WTC11 (cell line): ENCODE data around the gene PPFIBP1. TPM values are rescaled to one million over a fixed set of nuclear protein-coding genes. Genes with fewer than 3 reads are reported as not detected.

Experiments used
- ATAC-seq: fragments of 200-7000 bp; cut with Tn5 transposase; 2 replicates; pipeline ENCODE4 v1.10.0; 2021; ENCODE audit warnings: mild to moderate bottlenecking, moderate library complexity
- CTCF ChIA-PET: fragments of 300-600 bp; sonication (Branson Sonifier 250); formaldehyde crosslinking; loops from one replicate; lab custom pipeline; 2021; ENCODE audit warnings: antibody characterized with exemption; lab: Charles Lee
- POLR2A ChIA-PET: fragments of 350-600 bp; sonication (Branson Sonifier 250); formaldehyde crosslinking; loops from one replicate; lab custom pipeline; 2021; ENCODE audit warnings: antibody characterized with exemption; lab: Charles Lee
- DNase-seq: peaks from one replicate; pipeline ENCODE4 v3.0.0; 2021; ENCODE audit warnings: low spot score
- H3K27ac Mint-ChIP-seq: 2 replicates; pipeline ENCODE4 v1.8.0; 2021; ENCODE audit warnings: mixed read lengths
- H3K27me3 Mint-ChIP-seq: 2 replicates; pipeline ENCODE4 v1.8.0; 2021; ENCODE audit warnings: low read depth, mild to moderate bottlenecking, moderate library complexity, mixed read lengths
- H3K36me3 Mint-ChIP-seq: 2 replicates; pipeline ENCODE4 v1.8.0; 2021; ENCODE audit warnings: mixed read lengths
- H3K4me1 Mint-ChIP-seq: 2 replicates; pipeline ENCODE4 v1.8.0; 2022; ENCODE audit warnings: mixed read lengths
- H3K4me3 Mint-ChIP-seq: 2 replicates; pipeline ENCODE4 v1.8.0; 2021; ENCODE audit warnings: mild to moderate bottlenecking, moderate library complexity, mixed read lengths
- H3K9me3 Mint-ChIP-seq: 2 replicates; pipeline ENCODE4 v1.8.0; 2021; ENCODE audit warnings: mixed read lengths
- ESRRA ChIP-seq: sonication (generic); formaldehyde crosslinking; IDR thresholded peaks from 2 replicates; pipeline ENCODE4 v1.8.1; 2022; ENCODE audit warnings: mild to moderate bottlenecking, missing genetic modification reagents, borderline replicate concordance
- GABPB1 ChIP-seq: sonication (generic); formaldehyde crosslinking; IDR thresholded peaks from 2 replicates; pipeline ENCODE4 v1.8.1; 2023; ENCODE audit warnings: mild to moderate bottlenecking, missing genetic modification reagents
- GRHL2 ChIP-seq: fragments of 250-450 bp; sonication (Bioruptor Pico); IDR thresholded peaks from 2 replicates; pipeline ENCODE4 v1.8.0; 2022; ENCODE audit warnings: mild to moderate bottlenecking, moderate library complexity; ENCODE audit not compliant: insufficient replicate concordance, severe bottlenecking
- HMGA2 ChIP-seq: fragments of 250-450 bp; sonication (Bioruptor Pico); IDR thresholded peaks from 2 replicates; pipeline ENCODE4 v1.4.0; 2021; ENCODE audit warnings: mild to moderate bottlenecking, moderate library complexity
- IRF2 ChIP-seq: sonication (generic); formaldehyde crosslinking; IDR thresholded peaks from 2 replicates; pipeline ENCODE4 v1.8.0; 2022; ENCODE audit warnings: low read depth, missing genetic modification reagents, borderline replicate concordance
- NR3C1 ChIP-seq: sonication (generic); formaldehyde crosslinking; conservative IDR thresholded peaks from 2 replicates; pipeline ENCODE4 v1.8.1; 2023; ENCODE audit warnings: low read depth, mild to moderate bottlenecking, missing genetic modification reagents
- RELA ChIP-seq: sonication (generic); formaldehyde crosslinking; IDR thresholded peaks from 2 replicates; pipeline ENCODE4 v1.8.1; 2022; ENCODE audit warnings: missing genetic modification reagents, mild to moderate bottlenecking, borderline replicate concordance
- TEAD1 ChIP-seq: sonication (generic); formaldehyde crosslinking; IDR thresholded peaks from 2 replicates; pipeline ENCODE4 v1.8.0; 2022; ENCODE audit warnings: mild to moderate bottlenecking, missing genetic modification reagents
- TEAD4 ChIP-seq: sonication (generic); formaldehyde crosslinking; IDR thresholded peaks from 2 replicates; pipeline ENCODE4 v1.8.0; 2022; ENCODE audit warnings: mild to moderate bottlenecking, missing genetic modification reagents
- ZNF219 ChIP-seq: sonication (generic); formaldehyde crosslinking; IDR thresholded peaks from 2 replicates; pipeline ENCODE4 v1.8.0; 2023; ENCODE audit warnings: missing genetic modification reagents, mild to moderate bottlenecking, borderline replicate concordance
- ZNF232 ChIP-seq: sonication (generic); formaldehyde crosslinking; IDR thresholded peaks from 2 replicates; pipeline ENCODE4 v1.8.0; 2022; ENCODE audit warnings: mild to moderate bottlenecking, missing genetic modification reagents
- total RNA-seq: library from RNA; stranded (reverse); gene quantifications from 3 replicates; pipeline ENCODE4 v1.2.3, GENCODE V29; 2021
- TF ChIP-seq, protein P1 (sequence below): sonication (generic); formaldehyde crosslinking; IDR thresholded peaks from 2 replicates; pipeline ENCODE4 v1.8.1; 2023; ENCODE audit warnings: mild to moderate bottlenecking, moderate library complexity, missing genetic modification reagents
- TF ChIP-seq, protein P2 (sequence below): fragments of 250-450 bp; sonication (Bioruptor Pico); IDR thresholded peaks from 2 replicates; pipeline ENCODE4 v2.1.2; 2022; ENCODE audit warnings: mild to moderate bottlenecking, moderate library complexity
- TF ChIP-seq, protein P3 (sequence below): sonication (generic); formaldehyde crosslinking; IDR thresholded peaks from 2 replicates; pipeline ENCODE4 v1.8.1; 2022; ENCODE audit warnings: missing genetic modification reagents, borderline replicate concordance
- TF ChIP-seq, protein P4 (sequence below): sonication (generic); formaldehyde crosslinking; IDR thresholded peaks from 2 replicates; pipeline ENCODE4 v1.8.1; 2023; ENCODE audit warnings: mild to moderate bottlenecking, missing genetic modification reagents, moderate library complexity
- TF ChIP-seq, protein P5 (sequence below): fragments of 250-450 bp; sonication (Bioruptor Pico); conservative IDR thresholded peaks from 2 replicates; pipeline ENCODE4 v1.9.0; 2021; ENCODE audit warnings: mild to moderate bottlenecking
- TF ChIP-seq, protein P6 (sequence below): sonication (generic); formaldehyde crosslinking; IDR thresholded peaks from 2 replicates; pipeline ENCODE4 v1.8.0; 2022; ENCODE audit warnings: mild to moderate bottlenecking, missing genetic modification reagents

The PPFIBP1 gene
- total RNA-seq, 1 experiment from 2014 or later, result 27.7 TPM

DNA sequence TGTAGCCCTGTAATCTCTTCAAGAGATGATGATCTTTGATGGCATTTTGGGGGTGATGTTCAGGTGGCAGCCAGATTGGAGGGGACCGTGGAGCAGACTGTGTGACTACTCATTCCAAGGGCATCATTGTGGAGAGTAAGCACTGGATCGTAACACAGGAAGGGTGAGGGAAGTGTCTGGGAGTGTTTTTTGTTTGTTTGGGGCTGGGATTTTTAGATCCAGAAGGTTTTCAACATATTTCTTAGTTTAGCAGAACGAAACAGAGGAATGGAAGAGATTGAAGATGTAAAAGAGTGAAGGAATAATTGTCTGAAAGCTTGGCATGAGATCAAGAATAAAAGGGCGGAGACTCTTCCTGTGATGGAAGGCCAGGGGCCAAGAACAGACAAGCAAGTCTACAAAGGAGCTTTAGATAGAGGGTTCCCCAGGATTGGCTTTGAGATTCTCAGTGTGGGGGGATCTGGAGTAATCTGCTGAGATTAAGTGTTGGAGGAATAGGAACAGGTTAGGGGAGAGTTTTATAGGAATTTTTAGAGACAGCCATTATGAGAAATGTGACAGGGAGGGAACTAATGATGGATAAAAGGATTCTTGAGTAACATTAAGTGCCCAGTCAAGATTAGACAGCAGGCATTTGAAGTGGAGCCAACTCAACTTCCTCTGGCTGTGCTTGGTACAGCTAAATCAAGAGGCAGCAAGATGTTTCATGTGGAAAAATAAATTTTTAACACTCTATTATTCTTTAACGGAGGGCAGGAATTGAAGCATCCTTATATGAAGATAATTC, 92.5 kb downstream of the PPFIBP1 start:
- H3K27me3 Mint-ChIP-seq, result no peaks in the 10 kb centered on the region
- ATAC-seq (no peak), DNase-seq (no peak)
- TF ChIP-seq, protein P1, sequence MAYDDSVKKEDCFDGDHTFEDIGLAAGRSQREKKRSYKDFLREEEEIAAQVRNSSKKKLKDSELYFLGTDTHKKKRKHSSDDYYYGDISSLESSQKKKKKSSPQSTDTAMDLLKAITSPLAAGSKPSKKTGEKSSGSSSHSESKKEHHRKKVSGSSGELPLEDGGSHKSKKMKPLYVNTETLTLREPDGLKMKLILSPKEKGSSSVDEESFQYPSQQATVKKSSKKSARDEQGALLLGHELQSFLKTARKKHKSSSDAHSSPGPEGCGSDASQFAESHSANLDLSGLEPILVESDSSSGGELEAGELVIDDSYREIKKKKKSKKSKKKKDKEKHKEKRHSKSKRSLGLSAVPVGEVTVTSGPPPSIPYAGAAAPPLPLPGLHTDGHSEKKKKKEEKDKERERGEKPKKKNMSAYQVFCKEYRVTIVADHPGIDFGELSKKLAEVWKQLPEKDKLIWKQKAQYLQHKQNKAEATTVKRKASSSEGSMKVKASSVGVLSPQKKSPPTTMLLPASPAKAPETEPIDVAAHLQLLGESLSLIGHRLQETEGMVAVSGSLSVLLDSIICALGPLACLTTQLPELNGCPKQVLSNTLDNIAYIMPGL (CRISPR knock-in tag), result no peak
- TF ChIP-seq GABPB1 (CRISPR knock-in tag) (no peak), HMGA2 (CRISPR knock-in tag) (no peak), ZNF232 (CRISPR knock-in tag) (no peak), ESRRA (CRISPR knock-in tag) (no peak), IRF2 (CRISPR knock-in tag) (no peak), NR3C1 (no peak), TEAD1 (CRISPR knock-in tag) (no peak), ZNF219 (CRISPR knock-in tag) (no peak), RELA (no peak), TEAD4 (CRISPR knock-in tag) (no peak), GRHL2 (CRISPR knock-in tag) (no peak)
- TF ChIP-seq, protein P2, sequence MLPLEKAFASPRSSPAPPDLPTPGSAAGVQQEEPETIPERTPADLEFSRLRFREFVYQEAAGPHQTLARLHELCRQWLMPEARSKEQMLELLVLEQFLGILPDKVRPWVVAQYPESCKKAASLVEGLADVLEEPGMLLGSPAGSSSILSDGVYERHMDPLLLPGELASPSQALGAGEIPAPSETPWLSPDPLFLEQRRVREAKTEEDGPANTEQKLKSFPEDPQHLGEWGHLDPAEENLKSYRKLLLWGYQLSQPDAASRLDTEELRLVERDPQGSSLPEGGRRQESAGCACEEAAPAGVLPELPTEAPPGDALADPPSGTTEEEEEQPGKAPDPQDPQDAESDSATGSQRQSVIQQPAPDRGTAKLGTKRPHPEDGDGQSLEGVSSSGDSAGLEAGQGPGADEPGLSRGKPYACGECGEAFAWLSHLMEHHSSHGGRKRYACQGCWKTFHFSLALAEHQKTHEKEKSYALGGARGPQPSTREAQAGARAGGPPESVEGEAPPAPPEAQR (CRISPR knock-in tag), result no peak
- TF ChIP-seq, protein P3, sequence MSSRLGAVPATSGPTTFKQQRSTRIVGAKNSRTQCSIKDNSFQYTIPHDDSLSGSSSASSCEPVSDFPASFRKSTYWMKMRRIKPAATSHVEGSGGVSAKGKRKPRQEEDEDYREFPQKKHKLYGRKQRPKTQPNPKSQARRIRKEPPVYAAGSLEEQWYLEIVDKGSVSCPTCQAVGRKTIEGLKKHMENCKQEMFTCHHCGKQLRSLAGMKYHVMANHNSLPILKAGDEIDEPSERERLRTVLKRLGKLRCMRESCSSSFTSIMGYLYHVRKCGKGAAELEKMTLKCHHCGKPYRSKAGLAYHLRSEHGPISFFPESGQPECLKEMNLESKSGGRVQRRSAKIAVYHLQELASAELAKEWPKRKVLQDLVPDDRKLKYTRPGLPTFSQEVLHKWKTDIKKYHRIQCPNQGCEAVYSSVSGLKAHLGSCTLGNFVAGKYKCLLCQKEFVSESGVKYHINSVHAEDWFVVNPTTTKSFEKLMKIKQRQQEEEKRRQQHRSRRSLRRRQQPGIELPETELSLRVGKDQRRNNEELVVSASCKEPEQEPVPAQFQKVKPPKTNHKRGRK (CRISPR knock-in tag), result no peak
- TF ChIP-seq, protein P4, sequence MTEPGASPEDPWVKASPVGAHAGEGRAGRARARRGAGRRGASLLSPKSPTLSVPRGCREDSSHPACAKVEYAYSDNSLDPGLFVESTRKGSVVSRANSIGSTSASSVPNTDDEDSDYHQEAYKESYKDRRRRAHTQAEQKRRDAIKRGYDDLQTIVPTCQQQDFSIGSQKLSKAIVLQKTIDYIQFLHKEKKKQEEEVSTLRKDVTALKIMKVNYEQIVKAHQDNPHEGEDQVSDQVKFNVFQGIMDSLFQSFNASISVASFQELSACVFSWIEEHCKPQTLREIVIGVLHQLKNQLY (CRISPR knock-in tag), result no peak
- TF ChIP-seq, protein P5, sequence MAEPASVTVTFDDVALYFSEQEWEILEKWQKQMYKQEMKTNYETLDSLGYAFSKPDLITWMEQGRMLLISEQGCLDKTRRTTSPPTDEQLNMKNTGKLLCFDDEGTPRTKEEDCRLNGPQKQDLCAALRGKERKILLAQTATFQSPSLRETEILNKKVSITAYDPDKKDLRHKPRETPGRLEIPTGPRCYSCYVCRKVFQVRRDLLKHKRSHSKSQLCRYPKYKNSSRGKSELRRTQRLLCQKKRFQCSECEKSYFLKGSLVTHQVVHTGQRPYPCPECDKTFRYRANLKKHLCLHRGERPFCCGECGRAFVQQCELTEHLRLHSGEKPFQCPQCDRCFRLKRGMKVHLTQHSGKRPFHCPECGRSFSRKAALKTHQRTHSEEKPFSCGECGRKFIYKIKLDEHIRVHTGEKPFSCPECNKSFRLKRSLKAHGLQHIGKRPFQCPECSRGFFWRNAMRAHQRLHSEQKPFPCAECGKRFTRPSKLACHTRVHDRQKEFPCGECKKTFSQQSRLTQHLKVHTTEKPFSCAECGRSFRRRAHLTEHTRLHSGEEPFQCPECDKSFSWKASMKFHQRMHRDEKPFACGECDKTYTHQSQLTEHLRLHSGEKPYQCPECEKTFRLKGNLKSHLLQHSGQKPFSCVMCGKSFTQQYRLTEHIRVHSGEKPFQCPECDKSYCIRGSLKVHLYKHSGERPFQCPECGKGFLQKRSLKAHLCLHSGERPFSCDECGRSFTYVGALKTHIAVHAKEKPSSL, result no peak
- TF ChIP-seq, protein P6, sequence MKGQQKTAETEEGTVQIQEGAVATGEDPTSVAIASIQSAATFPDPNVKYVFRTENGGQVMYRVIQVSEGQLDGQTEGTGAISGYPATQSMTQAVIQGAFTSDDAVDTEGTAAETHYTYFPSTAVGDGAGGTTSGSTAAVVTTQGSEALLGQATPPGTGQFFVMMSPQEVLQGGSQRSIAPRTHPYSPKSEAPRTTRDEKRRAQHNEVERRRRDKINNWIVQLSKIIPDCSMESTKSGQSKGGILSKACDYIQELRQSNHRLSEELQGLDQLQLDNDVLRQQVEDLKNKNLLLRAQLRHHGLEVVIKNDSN, result no peak
- H3K9me3 Mint-ChIP-seq, result peaks cover 10% of the 10 kb centered on the region
- CTCF ChIA-PET, result no interaction called here
- H3K36me3 Mint-ChIP-seq, result peaks cover 4% of the 10 kb centered on the region
- POLR2A ChIA-PET, result no interaction called here
- no peak overlapping the region for H3K27ac Mint-ChIP-seq
- peaks cover 12% of the 10 kb centered on the region for H3K4me1 Mint-ChIP-seq
- no peak overlapping the region for H3K4me3 Mint-ChIP-seq
